ENCODE measurements around the gene TNFSF12.

The TNFSF12 gene

DNA sequence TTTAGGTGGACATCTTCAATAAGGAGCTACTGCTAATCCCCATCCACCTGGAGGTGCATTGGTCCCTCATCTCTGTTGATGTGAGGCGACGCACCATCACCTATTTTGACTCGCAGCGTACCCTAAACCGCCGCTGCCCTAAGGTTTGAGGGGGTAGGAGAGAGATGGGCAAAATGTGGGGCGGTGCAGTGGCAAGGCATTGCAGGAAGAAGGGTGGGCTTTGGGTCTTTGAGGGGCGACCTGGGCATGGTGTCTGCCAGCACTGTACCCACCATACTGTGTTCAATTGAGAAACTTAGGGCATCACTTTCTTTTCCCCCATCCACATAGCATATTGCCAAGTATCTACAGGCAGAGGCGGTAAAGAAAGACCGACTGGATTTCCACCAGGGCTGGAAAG is 21.5 kb downstream of the TNFSF12 start:
- DNase-seq (ENCODE audit: low read depth) = no peak

DNA sequence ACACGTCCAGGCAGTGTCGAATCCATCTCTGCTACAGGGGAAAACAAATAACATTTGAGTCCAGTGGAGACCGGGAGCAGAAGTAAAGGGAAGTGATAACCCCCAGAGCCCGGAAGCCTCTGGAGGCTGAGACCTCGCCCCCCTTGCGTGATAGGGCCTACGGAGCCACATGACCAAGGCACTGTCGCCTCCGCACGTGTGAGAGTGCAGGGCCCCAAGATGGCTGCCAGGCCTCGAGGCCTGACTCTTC is 23.4 kb downstream of the TNFSF12 start:
- no peak for DNase-seq (ENCODE audit: low read depth)

DNA sequence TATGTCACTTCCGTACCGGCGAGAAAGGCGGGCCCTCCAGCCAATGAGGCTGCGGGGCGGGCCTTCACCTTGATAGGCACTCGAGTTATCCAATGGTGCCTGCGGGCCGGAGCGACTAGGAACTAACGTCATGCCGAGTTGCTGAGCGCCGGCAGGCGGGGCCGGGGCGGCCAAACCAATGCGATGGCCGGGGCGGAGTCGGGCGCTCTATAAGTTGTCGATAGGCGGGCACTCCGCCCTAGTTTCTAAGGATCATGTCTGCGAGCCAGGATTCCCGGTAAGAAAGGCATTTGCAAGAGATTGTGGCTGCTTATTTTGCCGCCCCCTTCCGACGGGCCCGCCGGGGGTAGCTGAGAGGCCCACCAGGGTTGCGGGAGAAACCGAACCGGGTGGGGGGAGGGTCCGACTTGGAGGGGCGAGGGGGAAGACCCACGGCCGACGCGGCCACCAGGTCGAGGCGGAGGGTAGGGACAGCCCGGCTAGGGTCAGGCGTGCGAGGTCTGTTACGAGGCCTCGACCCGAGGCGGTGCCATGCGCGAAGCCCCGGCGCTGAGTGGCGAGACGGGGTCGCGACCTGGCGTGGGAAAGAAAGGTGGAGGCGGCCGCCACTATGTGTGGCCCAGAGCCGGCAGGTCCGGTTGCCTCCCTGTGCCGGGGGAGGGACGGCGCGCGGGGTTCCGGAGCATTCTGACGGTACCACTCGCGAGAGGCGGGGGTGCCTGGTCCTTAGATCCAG is 23.9 kb downstream of the TNFSF12 start:
- DNase-seq (ENCODE audit: low read depth) = peak; percentile 99

DNA sequence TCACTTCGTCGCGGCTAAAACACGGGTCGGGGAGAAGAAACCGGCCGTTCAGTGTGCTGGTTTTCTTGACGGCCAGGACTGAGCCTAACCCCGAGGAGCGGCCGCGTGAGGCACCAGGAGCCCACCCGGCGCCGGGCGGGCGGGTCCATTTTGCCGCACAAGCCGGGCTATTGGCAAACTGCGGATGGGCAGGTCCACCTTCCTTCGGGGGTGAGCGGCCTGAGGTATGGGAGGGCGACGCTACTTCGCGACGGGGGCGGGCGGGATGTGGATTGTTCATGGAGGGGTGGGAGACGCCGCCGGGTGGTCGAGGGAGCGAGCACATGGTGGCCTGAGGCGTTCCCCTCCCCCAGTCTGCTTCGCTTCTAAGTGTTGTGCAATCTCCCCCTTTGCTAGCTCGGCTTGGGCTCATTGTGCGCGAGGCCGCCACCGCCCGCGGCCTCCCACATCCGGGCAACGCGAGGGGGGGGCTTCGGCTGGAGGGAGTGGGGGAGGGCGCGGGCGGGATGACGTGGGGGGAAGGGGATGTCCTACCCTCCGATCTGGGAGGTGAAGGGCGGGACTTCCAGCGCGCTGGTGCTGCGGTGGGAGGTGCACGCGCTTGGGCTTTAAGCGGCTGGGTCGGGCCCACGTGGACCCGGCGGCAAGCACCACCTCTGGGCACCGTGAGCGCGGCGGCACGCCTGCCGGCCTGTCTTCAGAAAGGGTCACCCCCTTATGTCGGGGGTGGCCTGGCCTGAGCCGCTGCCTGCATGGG is 24.6 kb downstream of the TNFSF12 start:
- peak; percentile 90 for DNase-seq (ENCODE audit: low read depth)

DNA sequence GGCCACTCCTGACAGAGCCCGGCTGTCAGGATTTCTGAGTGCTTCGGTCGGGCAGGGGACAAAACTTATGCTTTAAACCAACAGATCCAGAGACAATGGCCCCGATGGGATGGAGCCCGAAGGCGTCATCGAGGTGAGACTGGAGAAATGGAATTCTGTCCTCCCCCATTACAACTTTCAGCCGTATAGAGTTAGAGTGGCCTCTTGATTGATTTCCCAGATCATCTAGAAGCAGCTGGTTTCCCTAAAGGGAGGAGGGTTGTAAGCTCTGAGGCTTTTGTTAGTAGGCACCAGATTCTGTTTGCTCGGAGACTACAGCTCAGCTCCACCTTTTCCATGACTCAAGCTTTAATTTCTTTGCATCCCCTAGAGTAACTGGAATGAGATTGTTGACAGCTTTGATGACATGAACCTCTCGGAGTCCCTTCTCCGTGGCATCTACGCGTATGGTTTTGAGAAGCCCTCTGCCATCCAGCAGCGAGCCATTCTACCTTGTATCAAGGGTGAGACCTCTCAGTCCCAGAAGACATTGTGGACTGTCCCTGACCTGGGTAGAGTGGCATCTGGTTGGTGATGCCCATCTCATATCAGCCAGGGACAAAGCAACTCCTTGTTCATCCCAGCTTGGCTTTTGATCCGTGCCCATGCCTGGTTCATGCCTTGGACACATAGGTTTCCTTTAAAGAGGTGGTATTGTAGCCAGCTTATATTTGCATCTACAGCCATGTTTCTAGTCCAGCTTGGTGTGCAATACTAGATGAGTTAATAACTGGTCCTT is 25.5 kb downstream of the TNFSF12 start:
- DNase-seq (ENCODE audit: low read depth) = no peak

DNA sequence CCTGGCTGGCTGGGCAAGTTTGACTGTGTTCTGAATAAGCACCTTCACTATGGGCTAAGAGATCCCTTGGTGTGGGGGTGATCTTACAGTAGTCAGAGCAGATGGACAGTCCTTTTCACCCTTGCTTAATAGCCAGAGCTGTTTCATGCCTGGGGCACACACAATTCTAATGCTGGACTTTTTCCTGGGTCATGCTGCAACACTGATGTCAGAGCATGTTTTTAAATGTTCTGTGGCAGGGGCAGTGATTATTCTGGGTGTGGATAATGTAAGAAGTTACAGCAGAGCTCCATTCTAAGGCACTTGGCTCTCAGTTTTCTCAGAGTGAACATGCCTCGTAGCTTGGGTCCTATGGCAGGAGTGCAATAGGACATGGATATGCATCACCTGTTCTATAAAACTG is 26.6 kb downstream of the TNFSF12 start:
- no peak for DNase-seq (ENCODE audit: low read depth)

DNA sequence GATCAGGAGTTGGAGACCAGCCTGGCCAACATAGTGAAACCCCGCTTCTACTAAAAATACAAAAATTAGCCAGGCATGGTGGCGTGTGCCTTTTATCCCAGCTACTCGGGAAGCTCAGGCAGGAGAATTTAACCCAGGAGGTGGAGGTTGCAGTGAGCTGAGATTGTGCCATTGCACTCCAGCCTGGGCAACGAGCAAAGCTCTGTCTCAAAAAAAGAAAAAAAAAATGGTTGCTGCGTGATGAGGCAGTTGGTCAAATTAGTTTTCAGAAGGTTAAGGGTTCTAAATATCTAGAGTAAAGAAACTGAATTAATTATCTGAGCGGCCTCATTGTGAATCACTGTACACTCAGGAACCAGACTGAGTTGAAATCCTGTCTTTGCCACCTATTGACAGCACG is 27.1 kb downstream of the TNFSF12 start:
- no peak for DNase-seq (ENCODE audit: low read depth)

DNA sequence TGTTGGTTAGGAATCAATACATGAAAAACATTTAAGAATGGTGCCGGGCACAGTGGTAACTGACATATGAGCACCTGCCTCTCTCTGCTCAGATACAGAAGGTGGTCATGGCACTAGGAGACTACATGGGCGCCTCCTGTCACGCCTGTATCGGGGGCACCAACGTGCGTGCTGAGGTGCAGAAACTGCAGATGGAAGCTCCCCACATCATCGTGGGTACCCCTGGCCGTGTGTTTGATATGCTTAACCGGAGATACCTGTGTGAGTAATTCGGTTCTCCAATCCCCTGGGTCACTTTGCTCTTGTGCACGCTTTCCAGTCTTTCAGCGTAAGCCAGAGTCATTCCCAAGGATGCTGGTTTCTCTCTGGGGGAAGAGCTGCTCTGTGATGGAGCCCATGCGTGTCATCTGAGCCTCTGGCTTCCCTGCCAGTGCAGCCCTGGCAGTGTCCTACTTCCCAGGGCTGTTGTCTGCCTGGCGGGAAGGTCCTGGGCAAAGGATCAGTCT is 27.6 kb downstream of the TNFSF12 start:
- DNase-seq (ENCODE audit: low read depth) = no peak

DNA sequence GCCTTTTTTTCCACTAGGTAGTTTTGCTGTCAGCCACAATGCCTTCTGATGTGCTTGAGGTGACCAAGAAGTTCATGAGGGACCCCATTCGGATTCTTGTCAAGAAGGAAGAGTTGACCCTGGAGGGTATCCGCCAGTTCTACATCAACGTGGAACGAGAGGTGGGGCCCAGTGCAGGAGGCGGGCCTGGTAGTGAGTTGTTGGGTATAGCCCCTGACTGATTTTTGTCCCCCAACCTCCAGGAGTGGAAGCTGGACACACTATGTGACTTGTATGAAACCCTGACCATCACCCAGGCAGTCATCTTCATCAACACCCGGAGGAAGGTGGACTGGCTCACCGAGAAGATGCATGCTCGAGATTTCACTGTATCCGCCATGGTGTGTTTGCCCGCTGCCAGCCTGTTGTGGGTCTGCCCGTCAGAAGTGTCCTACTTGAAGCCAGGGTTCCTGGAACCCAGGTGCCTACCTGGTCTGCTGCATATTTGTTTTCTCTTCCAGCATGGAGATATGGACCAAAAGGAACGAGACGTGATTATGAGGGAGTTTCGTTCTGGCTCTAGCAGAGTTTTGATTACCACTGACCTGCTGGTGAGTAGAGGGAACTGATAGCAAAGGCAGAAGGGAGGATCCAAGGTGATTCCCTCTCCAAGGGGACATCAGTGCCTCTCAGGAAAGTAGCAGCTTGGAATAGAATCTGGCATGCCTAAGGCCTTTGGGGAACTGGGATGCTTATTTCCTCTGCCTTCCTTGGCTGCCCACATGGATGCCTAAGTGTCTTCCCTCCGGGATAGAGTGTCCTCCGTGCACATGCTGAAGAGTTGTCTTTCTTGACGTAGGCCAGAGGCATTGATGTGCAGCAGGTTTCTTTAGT is 28.7 kb downstream of the TNFSF12 start:
- DNase-seq (ENCODE audit: low read depth) = no peak

DNA sequence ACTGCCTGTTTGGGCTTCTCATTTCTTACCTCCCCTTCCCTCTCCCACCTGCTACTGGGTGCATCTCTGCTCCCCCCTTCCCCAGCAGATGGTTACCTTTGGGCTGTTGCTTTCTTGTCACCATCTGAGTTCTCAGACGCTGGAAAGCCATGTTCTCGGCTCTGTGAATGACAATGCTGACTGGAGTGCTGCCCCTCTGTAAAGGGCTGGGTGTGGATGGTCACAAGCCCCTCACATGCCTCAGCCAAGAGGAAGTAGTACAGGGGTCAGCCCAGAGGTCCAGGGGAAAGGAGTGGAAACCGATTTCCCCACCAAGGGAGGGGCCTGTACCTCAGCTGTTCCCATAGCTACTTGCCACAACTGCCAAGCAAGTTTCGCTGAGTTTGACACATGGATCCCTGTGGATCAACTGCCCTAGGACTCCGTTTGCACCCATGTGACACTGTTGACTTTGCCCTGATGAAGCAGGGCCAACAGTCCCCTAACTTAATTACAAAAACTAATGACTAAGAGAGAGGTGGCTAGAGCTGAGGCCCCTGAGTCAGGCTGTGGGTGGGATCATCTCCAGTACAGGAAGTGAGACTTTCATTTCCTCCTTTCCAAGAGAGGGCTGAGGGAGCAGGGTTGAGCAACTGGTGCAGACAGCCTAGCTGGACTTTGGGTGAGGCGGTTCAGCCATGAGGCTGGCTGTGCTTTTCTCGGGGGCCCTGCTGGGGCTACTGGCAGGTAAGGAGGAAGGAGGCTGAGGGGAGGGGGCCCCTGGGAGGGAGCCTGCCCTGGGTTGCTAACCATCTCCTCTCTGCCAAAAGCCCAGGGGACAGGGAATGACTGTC is 30.4 kb downstream of the TNFSF12 start, which contains the start of gene CD68:
CD68 (plus strand) TSS at position 638 of the 833 bp plus-strand sequence; CDS start at position 678, 40 bp downstream.
- DNase-seq (ENCODE audit: low read depth) = peak; percentile 68

DNA sequence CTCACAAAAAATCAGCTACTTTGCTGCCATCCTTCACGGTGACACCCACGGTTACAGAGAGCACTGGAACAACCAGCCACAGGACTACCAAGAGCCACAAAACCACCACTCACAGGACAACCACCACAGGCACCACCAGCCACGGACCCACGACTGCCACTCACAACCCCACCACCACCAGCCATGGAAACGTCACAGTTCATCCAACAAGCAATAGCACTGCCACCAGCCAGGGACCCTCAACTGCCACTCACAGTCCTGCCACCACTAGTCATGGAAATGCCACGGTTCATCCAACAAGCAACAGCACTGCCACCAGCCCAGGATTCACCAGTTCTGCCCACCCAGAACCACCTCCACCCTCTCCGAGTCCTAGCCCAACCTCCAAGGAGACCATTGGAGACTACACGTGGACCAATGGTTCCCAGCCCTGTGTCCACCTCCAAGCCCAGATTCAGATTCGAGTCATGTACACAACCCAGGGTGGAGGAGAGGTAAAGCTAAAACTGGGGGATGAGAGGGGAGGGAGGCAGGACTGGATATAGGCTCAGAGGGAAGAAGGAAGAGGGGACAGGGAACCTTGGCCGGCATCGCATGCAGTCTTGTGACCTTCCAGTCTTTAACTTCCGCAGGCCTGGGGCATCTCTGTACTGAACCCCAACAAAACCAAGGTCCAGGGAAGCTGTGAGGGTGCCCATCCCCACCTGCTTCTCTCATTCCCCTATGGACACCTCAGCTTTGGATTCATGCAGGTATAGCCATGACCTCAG is 31.2 kb downstream of the TNFSF12 start:
- no peak for DNase-seq (ENCODE audit: low read depth)

DNA sequence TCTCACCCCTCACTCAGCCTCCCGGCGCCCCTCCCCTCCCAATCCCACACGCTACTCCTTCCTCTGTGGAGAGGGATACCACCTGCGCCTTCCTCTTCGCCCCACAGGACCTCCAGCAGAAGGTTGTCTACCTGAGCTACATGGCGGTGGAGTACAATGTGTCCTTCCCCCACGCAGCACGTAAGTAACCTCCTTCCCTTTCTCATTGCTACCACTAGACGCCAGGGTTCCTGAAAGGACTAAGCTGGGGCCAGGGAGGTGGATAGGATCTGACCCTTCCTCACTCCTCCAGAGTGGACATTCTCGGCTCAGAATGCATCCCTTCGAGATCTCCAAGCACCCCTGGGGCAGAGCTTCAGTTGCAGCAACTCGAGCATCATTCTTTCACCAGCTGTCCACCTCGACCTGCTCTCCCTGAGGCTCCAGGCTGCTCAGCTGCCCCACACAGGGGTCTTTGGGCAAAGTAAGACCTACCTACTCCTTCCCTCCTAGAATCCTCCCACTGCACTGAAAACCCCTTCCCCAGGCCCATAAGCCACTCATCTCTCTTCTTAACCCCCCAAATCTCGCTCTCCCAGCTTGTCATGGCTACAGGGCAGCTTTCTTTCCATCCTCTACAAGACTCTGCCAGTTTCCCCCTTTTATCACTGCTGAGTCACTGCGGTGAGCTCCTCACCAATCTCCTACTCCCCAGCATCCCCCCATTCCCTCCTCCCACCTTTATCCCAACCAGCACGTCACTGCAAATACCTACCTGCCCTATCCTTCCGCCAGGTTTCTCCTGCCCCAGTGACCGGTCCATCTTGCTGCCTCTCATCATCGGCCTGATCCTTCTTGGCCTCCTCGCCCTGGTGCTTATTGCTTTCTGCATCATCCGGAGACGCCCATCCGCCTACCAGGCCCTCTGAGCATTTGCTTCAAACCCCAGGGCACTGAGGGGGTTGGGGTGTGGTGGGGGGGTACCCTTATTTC is 32.0 kb downstream of the TNFSF12 start:
- DNase-seq (ENCODE audit: low read depth) = no peak

DNA sequence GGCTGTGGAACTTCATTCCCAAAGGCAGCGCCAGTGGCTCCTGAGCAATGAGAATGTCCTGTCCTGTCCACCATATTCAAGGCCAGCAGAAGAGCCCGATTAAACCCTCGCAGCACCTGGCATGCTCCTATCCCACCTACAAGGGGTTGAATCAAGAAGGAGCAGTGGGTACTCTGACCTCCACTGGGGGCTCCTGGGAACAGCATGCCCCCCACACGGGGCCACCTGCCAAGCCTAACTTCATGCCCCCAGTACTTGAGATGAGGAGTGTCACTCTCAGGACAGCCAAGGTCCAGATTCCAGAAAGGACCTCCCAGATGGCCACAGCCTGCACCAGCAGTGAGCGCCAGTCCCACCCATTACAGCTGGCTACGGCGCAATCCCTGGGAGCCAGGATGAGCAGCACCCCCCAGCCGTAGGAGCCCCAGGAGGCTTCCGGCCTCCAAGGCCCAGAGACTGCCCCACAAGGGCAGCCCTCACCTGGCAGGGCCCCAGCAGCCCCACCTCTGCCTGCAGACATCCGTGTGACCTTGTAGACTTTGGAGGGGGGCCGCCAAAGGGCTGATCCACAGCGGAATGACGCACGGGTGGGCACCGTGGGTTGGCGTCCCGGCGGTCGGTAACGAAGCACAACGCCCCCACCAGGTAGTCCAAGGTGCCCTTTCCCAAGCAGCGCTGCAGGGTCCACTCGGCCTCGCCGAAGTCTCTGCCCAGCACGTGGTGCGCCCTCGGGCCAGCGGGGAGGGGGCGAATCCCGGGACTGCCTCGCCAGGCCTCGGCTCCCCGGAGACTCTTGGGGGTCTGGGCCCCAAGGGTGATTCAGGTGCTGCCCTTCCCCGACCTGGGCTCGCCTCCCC is 33.8 kb downstream of the TNFSF12 start:
- no peak for DNase-seq (ENCODE audit: low read depth)

DNA sequence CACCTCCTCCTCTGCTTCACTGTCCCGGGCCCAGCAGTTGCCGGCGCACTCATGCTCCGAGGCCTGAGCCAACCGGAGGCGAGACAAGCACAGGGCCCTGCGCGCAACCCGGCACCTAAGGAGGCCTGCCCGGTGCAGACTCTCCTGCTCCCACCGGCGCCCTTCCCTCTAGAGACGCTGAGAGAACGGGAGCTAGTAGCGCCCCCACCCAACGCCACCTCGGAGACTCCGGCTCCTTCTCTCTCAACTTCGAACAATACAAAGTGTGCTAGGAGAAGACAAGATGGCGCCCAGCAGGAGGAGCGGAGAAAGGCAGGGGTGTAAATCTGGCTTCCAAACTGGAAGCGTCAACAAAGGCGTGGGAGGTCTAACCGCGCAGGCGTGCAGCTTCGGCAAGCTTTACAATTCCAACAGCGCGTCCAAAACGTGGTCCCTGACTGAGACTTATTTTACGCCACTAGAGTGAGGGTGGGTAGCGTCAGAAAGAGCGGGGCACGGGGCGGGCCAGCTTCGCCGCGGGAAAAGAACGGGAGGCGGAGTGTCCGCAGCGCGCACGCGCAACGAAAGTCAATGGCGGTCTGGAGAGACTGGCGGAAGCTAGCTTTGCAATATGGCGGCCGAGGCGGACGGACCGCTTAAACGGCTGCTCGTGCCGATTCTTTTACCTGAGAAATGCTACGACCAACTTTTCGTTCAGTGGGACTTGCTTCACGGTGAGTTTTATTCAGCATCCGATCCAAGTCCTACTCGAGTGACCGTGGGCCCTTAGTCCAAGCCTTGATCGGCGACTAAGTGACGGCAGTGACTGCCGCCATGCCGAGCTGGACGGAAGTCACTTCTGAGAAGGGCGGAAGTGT is 34.6 kb downstream of the TNFSF12 start, which contains the start of gene MPDU1:
MPDU1 (plus strand) TSS at position 600 of the 857 bp plus-strand sequence; CDS start at position 611, 11 bp downstream.
- DNase-seq (ENCODE audit: low read depth) = peak; percentile 91

DNA sequence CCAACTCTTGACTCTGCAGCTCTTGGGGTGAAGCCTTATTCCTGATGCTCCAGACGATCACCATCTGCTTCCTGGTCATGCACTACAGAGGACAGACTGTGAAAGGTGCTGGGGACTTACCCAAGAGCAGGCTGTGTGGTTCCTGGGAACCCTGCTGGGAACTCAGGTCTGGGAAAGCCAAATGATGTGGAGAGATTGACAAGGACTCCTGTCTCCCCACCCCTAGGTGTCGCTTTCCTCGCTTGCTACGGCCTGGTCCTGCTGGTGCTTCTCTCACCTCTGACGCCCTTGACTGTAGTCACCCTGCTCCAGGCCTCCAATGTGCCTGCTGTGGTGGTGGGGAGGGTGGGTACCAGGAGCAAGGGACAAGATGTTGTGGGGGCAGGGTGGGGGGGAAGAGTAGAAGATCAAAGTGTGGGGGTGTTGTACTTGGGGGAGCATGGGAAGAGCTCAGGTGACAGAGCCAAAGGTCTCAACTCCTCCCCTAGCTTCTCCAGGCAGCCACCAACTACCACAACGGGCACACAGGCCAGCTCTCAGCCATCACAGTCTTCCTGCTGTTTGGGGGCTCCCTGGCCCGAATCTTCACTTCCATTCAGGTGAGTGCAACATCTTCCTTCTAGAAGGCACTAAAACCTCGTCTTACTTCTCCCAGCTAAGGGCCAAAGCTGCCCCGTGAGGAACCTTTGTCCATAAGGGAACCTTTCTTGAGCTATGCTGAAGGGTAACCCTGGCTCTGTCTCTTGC is 38.0 kb downstream of the TNFSF12 start:
- DNase-seq (ENCODE audit: low read depth) = no peak
